Upper lobe of right lung (tissue), 1 donor: Measurements from ENCODE around the gene ARID1B. TPM values are rescaled to one million over a fixed set of nuclear protein-coding genes. Genes with fewer than 3 reads are reported as not detected.

ENCODE experiments used
- ATAC-seq: fragments of 200-7000 bp; cut with Tn5 transposase; one replicate; pipeline ENCODE4 v1.9.1; 2020; ENCODE audit warnings: mild to moderate bottlenecking, moderate library complexity
- DNase-seq: peaks from one replicate; pipeline ENCODE4 v3.0.0-alpha.2; 2020
- H3K27ac ChIP-seq: fragments of 200-600 bp; one replicate; pipeline ENCODE4 v1.8.0; 2022
- H3K27me3 ChIP-seq: fragments of 200-600 bp; one replicate; pipeline ENCODE4 v1.8.0; 2022; ENCODE audit warnings: mild to moderate bottlenecking
- H3K36me3 ChIP-seq: fragments of 200-600 bp; one replicate; pipeline ENCODE4 v1.8.0; 2022
- H3K4me1 ChIP-seq: fragments of 200-600 bp; one replicate; pipeline ENCODE4 v1.8.0; 2022
- H3K4me3 ChIP-seq: fragments of 200-600 bp; one replicate; pipeline ENCODE4 v1.8.0; 2022; ENCODE audit warnings: mild to moderate bottlenecking
- H3K9me3 ChIP-seq: fragments of 200-600 bp; one replicate; pipeline ENCODE4 v1.8.0; 2022
- intact Hi-C: fragments of 100-400 bp; cut with DNase I; formaldehyde crosslinking; loops from one replicate; pipeline ENCODE4 v1.11.0; 2022
- total RNA-seq: library from RNA; stranded (reverse); fragmentation: NEBNext Ultra II Directional; extraction: Animal tissue kit (Norgen Biotek cat#: 25700); gene quantifications from one replicate; pipeline ENCODE4 v1.2.1, GENCODE V29; 2021
- TF ChIP-seq, protein P1 (sequence below): fragments of 200-600 bp; IDR thresholded peaks from one replicate; pipeline ENCODE4 v1.8.0; 2022; ENCODE audit warnings: antibody characterized with exemption
- donor health status: DM: no; HTN: yes; CAD: no; lungs with severe emphysema.

The ARID1B gene
- total RNA-seq, 1 donor from 2014 or later, result 80.4 TPM

DNA sequence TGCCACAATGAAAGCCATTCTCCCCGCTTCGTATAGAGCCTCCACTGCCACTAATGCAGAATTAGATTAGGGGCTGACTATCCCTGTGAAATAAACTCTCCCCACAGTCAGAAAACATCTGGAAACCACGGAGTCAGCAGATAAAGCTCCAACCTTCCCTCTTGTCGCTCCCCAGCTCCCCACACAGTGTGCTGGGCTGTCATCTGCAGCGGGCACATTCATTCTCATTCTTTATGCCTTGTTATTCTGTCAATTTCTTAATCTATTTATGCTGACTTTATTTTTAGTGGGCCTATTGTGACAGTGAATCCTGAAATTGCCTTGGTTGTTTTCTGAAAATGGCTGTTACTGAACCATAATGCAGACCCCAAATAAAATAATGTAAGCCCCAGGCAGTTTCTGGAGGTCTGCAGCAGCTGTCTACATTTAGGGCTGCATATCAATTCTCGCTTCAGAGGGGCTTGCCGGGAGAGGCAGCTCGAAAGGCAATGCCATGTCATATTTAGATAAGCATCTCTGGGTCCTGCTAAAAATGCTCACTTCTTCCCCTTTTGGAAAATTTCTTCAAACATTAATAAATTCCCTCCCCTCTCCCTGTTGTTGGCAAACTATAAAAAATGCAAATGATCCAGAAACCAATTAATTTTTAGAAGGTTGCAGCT is 474.5 kb downstream of the ARID1B start:
- intact Hi-C loops, result no loop called here
- ATAC-seq, result no peak
- Histone ChIP-seq H3K27ac (no peak overlapping the region), H3K4me1 (no peaks in the 10 kb centered on the region), H3K27me3 (no peaks in the 10 kb centered on the region), H3K4me3 (no peak overlapping the region), H3K9me3 (no peaks in the 10 kb centered on the region), H3K36me3 (no peaks in the 10 kb centered on the region)
- TF ChIP-seq, protein P1, sequence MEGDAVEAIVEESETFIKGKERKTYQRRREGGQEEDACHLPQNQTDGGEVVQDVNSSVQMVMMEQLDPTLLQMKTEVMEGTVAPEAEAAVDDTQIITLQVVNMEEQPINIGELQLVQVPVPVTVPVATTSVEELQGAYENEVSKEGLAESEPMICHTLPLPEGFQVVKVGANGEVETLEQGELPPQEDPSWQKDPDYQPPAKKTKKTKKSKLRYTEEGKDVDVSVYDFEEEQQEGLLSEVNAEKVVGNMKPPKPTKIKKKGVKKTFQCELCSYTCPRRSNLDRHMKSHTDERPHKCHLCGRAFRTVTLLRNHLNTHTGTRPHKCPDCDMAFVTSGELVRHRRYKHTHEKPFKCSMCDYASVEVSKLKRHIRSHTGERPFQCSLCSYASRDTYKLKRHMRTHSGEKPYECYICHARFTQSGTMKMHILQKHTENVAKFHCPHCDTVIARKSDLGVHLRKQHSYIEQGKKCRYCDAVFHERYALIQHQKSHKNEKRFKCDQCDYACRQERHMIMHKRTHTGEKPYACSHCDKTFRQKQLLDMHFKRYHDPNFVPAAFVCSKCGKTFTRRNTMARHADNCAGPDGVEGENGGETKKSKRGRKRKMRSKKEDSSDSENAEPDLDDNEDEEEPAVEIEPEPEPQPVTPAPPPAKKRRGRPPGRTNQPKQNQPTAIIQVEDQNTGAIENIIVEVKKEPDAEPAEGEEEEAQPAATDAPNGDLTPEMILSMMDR, result no peak
- no peak for DNase-seq

DNA sequence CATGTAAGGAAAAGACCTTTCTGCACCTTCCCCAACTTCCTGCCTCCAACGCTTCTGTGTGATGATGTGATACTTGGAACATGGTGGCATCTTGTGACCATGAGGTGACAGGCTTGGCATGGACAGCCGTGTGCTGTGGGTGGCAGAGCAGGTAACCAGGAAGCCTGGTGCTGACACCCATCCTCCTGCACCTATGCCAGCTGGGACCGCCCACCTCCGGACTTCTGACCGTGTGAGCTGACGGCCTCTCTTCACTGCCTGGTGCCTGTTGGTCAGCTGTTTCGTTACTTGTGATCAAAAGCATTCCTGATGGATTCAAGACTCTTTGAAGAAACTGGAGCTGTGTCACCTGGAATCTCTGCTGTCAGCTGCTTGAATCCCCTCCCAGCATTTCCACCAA is 475.8 kb downstream of the ARID1B start:
- H3K4me1 ChIP-seq, result no peaks in the 10 kb centered on the region
- ATAC-seq (no peak), DNase-seq (no peak)
- H3K27me3 ChIP-seq, result no peaks in the 10 kb centered on the region
- intact Hi-C loops, result no loop called here
- no peak overlapping the region for H3K27ac ChIP-seq
- H3K36me3 ChIP-seq, result no peaks in the 10 kb centered on the region
- TF ChIP-seq, protein P1, result no peak
- no peak overlapping the region for H3K4me3 ChIP-seq
- no peaks in the 10 kb centered on the region for H3K9me3 ChIP-seq

DNA sequence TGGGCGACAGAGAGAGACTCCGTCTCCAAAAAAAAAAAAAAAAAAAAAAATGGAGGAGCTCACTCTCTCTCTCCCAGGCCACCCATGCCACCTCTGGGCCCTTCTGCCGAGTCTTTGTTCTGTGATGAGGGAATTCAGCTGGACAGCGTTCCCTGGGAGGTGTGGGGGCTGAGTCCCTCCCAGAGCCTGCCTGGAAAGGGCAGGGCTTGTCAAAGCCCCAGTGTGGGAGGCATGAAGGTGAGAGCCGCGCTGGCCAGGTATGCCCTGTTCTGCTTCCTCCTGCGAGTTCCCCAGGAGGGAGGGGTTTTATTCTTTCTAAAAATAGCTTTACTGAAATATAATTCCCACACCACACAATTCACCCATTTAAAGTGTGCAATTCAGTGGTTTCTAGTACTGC is 476.5 kb downstream of the ARID1B start:
- TF ChIP-seq, protein P1, result no peak
- Histone ChIP-seq H3K4me1 (no peaks in the 10 kb centered on the region), H3K9me3 (no peaks in the 10 kb centered on the region), H3K36me3 (no peaks in the 10 kb centered on the region), H3K4me3 (no peak overlapping the region), H3K27me3 (no peaks in the 10 kb centered on the region), H3K27ac (no peak overlapping the region)
- DNase-seq (no peak), ATAC-seq (peak; percentile 36)
- intact Hi-C loops, result no loop called here

DNA sequence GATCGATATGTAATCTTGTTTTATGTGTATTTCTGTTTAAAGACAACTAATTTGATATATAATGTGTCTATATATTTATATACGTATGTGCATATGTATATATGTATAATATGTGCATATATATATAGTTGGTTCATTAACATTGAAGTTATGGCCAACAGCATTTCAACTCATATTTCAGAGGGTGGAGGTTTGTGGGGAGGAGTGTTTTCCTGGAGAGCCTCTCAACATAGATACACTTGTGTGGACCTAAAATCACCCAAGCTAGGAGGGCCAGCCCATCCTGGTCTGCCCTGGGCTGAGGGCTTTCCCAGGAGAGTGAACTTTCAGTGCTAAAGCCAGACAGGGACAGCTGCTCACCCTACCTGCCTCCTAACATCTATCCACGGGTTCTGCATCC is 477.4 kb downstream of the ARID1B start:
- ATAC-seq (no peak), DNase-seq (no peak)
- intact Hi-C loops, result no loop called here
- Histone ChIP-seq H3K4me1 (peaks cover under 1% of the 10 kb centered on the region), H3K4me3 (no peak overlapping the region), H3K9me3 (no peaks in the 10 kb centered on the region), H3K27me3 (no peaks in the 10 kb centered on the region), H3K27ac (no peak overlapping the region), H3K36me3 (no peaks in the 10 kb centered on the region)
- TF ChIP-seq, protein P1, result no peak

DNA sequence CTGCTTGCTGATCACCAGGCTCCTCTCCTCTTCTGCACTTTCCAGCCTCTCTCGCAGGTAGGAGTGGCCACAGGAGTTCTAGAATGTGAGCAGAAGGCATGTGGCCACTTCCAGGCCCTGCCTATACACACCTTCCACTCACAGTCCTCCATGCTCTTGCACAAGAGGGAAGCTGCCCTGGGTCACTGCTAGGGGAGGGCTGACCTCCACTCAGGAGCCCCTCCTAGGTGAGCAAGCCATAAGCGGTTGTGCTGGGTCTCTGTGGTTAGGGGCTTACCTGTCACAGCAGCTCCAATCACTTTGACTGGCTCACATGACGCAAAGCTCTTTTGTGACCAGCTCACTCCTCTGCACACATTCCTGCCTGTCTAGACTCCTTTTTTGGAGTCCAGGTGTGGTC is 477.9 kb downstream of the ARID1B start:
- intact Hi-C loops, result no loop called here
- ATAC-seq, result peak; percentile 74
- H3K9me3 ChIP-seq, result no peaks in the 10 kb centered on the region
- H3K36me3 ChIP-seq, result no peaks in the 10 kb centered on the region
- H3K27me3 ChIP-seq, result no peaks in the 10 kb centered on the region
- no peak for DNase-seq
- TF ChIP-seq, protein P1, result no peak
- peaks cover 6% of the 10 kb centered on the region for H3K4me1 ChIP-seq
- no peak overlapping the region for H3K4me3 ChIP-seq
- H3K27ac ChIP-seq, result no peak overlapping the region

DNA sequence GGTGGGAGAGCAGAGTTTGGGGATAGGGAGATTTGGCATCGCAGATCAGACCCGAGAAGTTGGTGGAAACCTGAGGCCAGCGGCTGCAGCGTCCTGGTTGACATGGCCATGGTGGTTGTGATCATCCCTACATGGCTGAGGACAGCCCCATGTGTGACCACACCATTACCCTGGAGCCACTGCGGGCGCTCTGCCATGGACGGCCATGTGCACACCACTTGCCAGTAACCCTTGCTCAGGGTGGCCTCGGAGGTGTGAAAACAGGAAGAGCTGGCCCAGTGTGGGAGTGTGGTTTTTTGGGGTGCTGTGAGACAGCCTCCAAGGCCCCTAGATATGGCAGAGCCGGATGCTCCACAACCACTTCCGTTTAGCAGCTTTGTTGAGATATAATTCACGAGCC is 481.7 kb downstream of the ARID1B start:
- TF ChIP-seq, protein P1, result no peak
- H3K36me3 ChIP-seq, result no peaks in the 10 kb centered on the region
- H3K9me3 ChIP-seq, result no peaks in the 10 kb centered on the region
- intact Hi-C loops, result no loop called here
- DNase-seq (no peak), ATAC-seq (no peak)
- no peak overlapping the region for H3K4me3 ChIP-seq
- H3K27ac ChIP-seq, result no peak overlapping the region
- no peaks in the 10 kb centered on the region for H3K27me3 ChIP-seq
- peaks cover 6% of the 10 kb centered on the region for H3K4me1 ChIP-seq
